Gastrocnemius medialis (tissue), 4 donors: ENCODE data around the gene KCNAB2.

ENCODE experiments used
- CTCF ChIP-seq, 5 experiments: fragments of 450-650 bp in 3 of 5; fragments of 200-600 bp in 2 of 5; sonication (generic) in 2 of 5; IDR thresholded peaks in 4 of 5; conservative IDR thresholded peaks in 1 of 5; 1 replicate in 4 of 5; 2 replicates in 1 of 5; pipeline ENCODE4 v1.5.1; 2016 to 2019; ENCODE audit warnings: antibody characterized with exemption in 5 of 5, mild to moderate bottlenecking in 3 of 5, moderate library complexity in 3 of 5
- POLR2A ChIP-seq, 2 donors: fragments of 450-650 bp; IDR thresholded peaks; one replicate each; pipeline ENCODE4 v1.6.1; 2017; ENCODE audit warnings: antibody characterized with exemption in 2 of 2, mild to moderate bottlenecking in 2 of 2, moderate library complexity in 2 of 2

- TF ChIP-seq CTCF (IDR thresholded peaks at IDR 0.05 in 4 of 5, conservative IDR thresholded peaks at IDR 0.05 in 1 of 5) (peak in 1 of 5 experiments; percentile 17), POLR2A (IDR thresholded peaks at IDR 0.05) (peak; percentile 23 to 46)
These were observed 42.8 kb upstream of the KCNAB2 start for GRCh38 chr1:6002714-6003501.
